KBM-7 (cell line): ENCODE measurements around the gene TMTC1.

Source experiments
- DNase-seq: peaks from one replicate; pipeline ENCODE4 v3.0.0-alpha.2; 2015
- in situ Hi-C: fragments of 300-500 bp; cut with MboI; formaldehyde crosslinking; loops from 2 replicates; pipeline ENCODE4 v1.14.3; 2020; ENCODE audit warnings: low sequenced_read_pairs, low pct_unique_long_range_greater_than_20kb, mixed read lengths

The TMTC1 gene

DNA sequence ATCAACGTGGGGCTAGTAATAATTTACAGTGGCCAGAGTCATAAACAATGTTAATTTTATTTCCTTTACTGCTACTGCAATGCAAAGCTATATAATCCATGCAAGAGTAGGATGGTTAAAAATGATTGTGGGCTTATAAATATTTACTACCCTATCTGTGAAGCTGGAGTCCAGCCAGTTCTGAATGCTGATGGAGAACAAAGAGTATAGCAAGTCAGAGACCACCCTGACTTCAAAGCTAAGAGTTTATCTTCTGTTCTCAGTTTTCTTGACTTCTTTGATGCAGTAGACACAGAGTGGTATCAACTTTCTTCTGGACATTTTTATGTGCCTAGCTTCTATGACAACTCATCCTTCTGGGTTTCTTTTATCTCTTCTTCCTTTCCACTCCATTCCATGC is 252.3 kb downstream of the TMTC1 start:
- DNase-seq, result no peak
- in situ Hi-C loops, result no loop called here

DNA sequence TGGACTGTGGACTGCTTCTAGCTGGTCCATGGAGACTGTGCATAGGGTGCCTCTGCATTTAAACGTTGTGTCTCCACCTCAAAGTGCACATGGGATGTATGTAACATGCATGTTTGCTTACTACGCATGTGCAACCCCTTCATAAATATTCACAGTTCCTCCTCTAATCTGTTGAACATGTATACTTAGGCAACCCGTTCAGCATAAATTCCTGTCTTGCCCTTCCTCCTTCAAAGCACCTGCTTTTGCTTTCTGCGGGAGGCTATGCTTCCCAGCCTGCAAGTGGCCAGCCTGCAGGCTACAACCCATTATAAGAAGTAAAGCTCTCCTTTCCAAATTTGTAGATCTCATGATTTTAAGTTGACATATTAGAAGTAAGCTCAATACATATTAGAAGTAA is 253.3 kb downstream of the TMTC1 start:
- in situ Hi-C loops, result no loop called here
- no peak for DNase-seq

DNA sequence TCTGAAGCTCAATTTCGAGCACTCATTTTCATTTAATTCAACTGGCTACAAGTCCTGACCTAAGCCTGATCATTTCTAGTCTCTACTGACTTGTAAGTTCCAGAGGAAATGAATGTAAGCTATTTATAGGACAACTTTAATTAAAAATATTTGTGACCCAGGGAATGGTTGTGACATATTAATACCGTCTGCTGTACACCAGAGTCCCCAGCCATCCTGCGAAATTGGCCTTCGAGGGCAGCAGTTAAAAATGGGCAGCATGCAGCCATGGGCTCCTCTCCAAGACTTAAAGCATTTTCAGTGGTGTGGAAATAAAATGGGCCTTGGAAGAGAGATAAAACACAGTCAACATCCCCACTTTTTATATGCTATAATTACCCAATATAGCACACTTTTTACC is 255.6 kb downstream of the TMTC1 start:
- DNase-seq, result no peak
- in situ Hi-C loops, result no loop called here

DNA sequence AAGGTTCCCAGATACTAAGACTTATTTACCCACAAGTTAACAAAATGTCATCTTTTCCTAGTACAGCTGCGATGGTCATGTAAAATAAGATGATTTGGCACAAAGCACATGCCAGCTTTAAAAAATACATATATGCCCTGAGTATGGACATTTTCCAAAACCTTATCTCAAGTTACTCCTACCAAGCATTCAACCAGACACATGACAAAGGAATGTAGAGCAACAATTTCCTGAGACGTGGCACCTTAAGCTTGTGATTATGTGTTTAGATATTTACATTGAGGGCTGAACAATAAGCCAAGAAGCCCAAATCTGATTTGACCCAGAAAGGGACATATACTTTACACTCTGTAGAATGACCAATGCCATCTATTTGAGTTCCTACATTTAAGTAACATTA is 261.8 kb downstream of the TMTC1 start:
- DNase-seq, result no peak
- in situ Hi-C loops, result no loop called here

DNA sequence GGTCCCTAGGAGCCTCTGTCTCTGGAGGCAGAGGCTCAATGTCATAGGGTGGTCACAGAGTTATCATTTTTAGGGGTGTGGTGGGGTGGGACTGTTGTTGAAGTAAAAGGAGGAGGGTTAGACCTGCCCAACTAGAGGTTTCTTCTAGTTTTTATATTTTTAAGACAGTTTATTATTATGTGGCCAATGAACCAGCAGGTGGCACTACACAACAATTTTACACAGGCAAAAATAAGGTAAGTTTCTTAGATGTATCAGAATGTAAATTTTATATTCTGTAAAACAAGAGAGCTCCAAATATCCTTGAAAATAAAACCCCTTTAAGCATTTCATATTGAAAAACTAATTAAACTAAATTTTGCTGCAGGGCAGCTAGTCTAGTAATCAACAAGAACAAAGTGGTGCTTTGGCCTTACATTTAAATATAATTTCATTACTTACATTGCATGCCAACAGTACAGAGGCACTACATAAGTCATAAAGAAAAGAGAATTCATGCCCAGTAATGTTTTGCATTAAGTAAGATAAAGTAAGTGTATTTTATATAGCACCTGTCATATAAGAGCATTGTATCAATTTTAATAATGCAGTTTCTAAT is 264.1 kb downstream of the TMTC1 start:
- in situ Hi-C loops, result no loop called here

GRCh38 chr12:29518407-29518806 is 265.3 kb downstream of the TMTC1 start:
- no peak for DNase-seq
- in situ Hi-C loops, result no loop called here

More for the DNA sequence above, 264.1 kb downstream of the TMTC1 start:
- peak; percentile 64 for DNase-seq

DNA sequence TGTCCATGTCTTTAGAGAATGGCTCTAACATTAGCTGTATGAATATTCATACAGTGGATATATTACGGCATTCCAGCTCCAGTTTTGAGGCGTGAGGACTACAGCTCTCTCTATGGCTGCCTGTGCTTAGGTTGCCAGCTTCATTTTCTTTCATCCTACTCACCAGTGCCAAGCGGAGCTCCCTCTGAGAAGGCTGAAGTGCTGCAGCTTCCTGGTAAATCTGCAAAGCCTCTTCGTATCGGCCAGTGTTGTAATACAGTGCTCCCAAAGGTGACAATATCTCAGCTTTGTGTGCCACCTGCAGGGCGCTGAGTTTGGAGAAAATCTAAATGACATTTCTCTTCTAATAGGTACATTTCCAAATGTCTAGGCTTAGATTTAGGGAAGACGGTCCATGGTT is 266.5 kb downstream of the TMTC1 start:
- in situ Hi-C loops, result no loop called here
- peak; percentile 7 for DNase-seq

- in situ Hi-C loops, result no loop called here
- DNase-seq, result no peak
Measured at GRCh38 chr12:29516431-29516875, 267.3 kb downstream of the TMTC1 start.

DNA sequence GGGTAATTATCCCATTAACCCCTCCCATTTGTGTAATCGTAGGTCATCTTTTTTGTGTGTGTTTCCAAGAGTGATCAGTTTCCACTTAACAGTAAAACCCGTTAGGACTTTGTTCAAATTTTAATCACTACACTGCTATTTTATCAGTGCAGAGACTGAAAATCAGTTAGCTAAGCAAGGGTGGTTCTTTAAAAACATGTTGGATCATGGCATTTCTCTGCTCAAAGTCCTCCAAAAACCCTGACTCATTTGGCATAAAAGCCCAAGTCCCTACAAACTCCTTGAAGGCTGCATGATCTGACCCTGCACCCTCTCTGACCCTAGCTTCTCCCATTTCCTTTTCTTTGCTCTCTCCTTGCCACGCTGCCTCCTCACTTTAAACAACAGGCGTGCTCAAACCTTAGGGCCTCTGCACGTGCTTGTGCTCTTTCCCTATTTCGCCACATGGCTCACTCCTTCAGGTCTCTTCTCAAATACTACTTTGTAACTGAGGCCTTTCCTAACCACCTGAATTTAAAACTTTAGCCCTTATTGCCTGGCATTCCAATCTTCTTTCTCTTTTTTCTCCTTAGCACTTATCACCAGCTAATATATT is 273.1 kb downstream of the TMTC1 start:
- no peak for DNase-seq
- in situ Hi-C loops, result no loop called here

DNA sequence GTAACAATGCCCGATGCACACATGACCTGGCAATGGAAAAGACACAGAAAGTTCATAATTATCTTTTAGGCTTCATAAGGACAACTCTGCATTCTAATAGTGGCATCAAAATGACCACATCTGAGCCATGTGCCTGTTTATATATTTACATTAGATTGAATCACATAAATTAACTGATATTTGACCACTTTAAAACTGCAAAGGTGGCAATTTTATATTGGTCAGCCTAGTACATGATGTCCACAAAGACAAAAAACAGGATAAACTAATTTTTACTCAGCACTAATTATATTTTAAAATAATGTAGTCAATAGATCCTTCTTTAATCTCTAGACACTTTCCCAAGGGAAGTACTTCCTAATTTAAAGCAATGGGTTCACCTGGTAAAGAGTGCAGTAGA is 274.2 kb downstream of the TMTC1 start:
- in situ Hi-C loops, result no loop called here
- no peak for DNase-seq

DNA sequence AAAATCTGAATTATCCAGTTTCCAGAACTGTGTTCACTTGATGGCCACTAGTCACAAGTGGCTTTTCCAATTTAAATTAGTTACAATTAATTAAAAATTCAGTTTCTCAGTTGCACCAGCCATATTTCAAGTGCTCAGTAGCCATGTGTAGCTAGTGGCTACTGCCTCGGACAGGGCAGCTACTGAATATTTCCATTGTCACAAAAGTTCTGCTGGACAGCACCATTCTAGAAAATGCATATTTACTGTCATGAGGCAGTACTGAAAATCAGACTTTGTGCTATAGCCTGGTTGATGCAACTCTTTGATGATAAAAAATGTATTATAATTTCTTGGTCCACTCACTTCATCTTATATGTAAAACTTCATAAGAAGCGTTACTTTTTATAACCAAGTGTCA is 274.8 kb downstream of the TMTC1 start:
- DNase-seq, result no peak
- in situ Hi-C loops, result no loop called here

GRCh38 chr12:29505122-29505521 is 278.6 kb downstream of the TMTC1 start:
- no peak for DNase-seq
- in situ Hi-C loops, result no loop called here

DNA sequence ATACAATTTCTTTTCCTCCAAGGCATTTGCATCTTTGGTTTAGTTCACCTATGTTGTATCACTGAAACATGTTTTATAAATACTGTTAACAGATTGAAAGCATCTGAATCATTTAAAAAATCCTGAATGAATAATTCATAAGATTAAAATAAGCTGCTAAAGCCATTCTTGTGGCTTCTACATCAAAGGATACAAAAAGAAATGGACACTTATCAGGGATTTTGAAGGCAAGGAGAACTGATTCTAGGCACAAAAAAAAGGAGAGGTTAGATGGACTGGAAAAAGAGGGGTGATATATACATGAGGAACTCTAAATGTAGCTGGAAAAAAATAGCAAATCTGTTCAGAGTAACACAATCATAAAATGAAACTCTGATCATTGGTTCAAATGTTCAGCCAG is 280.5 kb downstream of the TMTC1 start:
- in situ Hi-C loops, result no loop called here
- no peak for DNase-seq

DNA sequence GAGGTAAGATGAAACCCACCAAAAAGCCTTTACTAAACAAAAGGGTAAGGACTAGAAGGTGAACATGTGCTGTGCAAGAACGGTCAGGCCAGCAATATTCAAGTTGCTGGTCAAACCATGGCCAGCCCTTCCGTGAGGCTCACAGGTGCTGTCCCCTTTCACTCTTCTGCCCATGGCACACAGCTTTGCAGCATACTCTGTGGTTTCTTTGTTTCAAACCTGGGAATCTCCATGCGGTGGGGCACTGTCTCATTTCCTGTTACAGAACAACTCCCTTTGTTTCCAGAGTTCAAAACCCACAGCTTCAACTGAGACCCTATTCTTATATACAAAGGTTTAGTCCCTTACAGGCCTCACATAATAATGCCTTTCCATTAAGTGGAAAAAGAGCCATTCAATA is 284.5 kb downstream of the TMTC1 start:
- DNase-seq, result no peak
- in situ Hi-C loops, result no loop called here

GRCh38 chr12:29497588-29497987 is 286.2 kb downstream of the TMTC1 start, which contains the start of gene OVCH1:
OVCH1 (minus strand) TSS chr12:29497686; CDS start chr12:29497686, 0 bp downstream.
- DNase-seq, result no peak
- in situ Hi-C loops, result no loop called here

GRCh38 chr12:29492891-29493290 is 290.9 kb downstream of the TMTC1 start:
- DNase-seq, result no peak
- in situ Hi-C loops, result no loop called here

GRCh38 chr12:29486972-29487371 is 296.8 kb downstream of the TMTC1 start:
- no peak for DNase-seq
- in situ Hi-C loops, result no loop called here

GRCh38 chr12:29463198-29463597 is 320.5 kb downstream of the TMTC1 start:
- DNase-seq, result peak; percentile 68
- in situ Hi-C loops, result no loop called here

DNA sequence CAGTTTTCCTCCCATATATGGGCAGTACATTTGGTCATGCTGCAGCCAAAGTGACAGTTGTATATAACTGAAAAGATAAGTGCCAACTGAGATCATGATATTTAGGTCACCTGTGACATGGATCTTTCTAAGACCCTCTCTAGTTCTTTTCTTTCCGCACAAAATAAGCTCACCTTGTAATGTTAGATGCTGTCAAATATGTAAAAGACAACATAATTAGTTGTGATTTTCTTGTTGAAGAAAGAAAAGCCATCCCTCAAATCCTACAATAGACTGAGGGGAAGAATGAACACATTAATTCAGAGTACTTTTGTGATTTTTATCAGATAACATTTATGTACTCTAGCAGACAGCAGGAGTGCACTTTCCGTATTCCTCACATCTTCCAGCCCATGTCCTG is 323.7 kb downstream of the TMTC1 start:
- in situ Hi-C loops, result no loop called here
- no peak for DNase-seq

- in situ Hi-C loops, result no loop called here
- DNase-seq, result no peak
Measured at GRCh38 chr12:29455087-29455486, 328.7 kb downstream of the TMTC1 start.

GRCh38 chr12:29451888-29452287 is 331.9 kb downstream of the TMTC1 start:
- no peak for DNase-seq
- in situ Hi-C loops, result no loop called here
